ENCODE results near the gene MRGPRX2.

The MRGPRX2 gene

GRCh38 chr11:19060629-19061028 lies at the start of gene MRGPRX2:
Gene MRGPRX2, minus strand, starts transcription at chr11:19060717. Its CDS starts 4,315 bp downstream, at chr11:19056402.
- peak; percentile 14 for DNase-seq

DNA sequence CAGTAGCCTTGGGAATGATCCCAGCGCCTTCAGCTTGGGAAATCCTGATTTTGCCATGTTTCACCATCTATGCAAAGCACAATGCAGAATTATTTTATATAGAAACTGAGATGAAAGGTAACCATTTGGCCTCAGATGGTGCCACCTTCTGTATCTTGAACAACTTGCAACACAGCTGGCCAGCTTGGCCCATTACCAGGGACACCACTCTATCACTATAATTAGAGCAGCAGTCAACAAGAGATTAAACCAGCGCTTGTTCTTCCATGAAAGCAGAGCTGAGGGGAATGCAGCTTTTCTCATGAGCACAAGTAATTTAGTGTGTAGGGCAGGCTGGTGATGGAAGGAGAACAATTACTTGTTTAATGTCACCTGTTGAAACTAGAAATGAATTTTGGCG lies 49.8 kb upstream of the MRGPRX2 start:
- DNase-seq = no peak

DNA sequence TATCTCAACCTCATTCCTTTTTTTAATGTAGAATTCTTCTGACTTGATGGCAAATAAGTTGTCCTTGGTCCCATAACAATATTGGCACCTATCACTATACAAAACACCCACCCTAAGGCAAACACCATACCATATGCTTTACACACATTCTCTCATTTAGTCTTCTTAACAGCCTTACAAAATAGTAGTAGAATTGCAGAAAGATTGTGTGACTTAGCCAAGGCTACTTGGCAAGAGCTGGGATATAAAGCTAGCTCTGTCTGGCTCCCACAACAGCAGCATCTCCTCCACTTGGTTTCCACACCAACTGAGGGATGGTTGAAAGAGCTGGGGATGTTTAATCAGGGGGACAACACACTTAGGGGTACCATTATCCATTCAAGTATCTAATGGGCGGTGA lies 46.6 kb upstream of the MRGPRX2 start:
- no peak for DNase-seq

DNA sequence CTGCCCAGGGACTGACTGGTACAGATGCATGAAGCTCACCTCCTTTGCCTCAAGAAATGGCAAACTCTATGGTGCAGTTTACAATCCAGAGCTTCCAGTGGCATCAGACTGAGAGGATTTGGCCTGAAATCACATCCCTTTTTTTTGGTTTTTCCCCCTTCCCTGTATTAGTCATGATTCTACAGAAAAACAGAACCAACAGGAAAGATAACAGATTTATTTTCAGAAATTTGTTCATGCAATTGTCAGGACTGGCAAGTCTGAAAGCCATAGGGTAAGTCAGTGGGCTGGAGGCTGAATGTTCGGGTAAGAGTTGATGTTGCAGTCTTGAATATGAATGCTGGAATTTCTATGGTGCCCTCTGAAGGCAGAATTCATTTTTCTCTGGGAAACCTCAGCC lies 44.5 kb upstream of the MRGPRX2 start:
- DNase-seq = no peak

DNA sequence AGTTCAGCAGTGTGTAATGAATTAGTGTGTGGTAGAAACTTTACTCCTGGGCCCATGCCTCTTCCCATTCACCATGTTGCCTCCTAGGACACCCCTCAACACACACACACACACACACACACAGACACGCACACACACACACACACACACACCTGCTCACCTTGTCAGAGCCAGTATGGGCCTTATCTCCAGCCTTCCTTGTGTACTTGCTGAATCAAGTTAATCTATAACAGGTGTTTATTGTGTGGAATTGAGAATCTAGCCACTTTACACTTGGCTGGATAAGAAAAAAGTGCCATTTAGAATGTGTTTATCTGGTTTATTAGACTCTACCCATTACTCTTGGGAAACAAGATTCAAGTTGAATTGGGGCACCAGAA lies 42.0 kb upstream of the MRGPRX2 start:
- DNase-seq = no peak

DNA sequence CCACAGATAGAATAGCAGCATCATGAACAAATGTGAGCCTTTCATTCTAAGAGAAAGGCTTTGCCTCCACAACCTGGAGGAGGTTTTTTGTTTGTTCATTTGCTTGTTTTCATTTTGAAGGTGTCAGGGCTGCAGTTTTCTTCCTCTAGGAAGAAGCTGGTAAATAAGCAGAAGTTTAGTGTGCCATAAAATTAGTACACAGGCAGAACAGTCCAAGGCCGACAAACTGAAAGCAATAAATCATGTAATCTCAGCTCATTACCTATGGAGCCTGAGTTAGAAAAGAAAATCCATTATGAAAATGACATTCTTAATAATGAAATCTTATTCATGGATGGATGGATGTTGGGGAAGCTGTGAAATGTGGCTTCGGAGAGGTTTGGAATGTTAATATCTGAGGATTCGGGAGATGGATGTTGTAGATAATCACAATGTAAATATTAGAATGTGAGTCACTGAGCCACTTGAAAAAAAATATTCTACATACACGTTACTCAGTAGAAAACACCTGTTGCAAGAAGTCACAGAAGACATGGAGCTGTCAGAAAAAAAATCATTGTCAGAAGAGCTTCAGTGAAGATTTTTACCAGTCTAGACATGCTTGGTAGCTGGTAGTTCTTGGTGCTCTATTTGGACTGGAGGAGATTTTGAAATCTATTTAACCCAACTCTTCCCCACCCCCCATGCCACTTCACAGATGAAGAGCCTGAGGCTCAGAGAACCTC lies 41.4 kb upstream of the MRGPRX2 start:
- no peak for DNase-seq

GRCh38 chr11:19100885-19101284 lies 40.4 kb upstream of the MRGPRX2 start:
- DNase-seq = no peak

DNA sequence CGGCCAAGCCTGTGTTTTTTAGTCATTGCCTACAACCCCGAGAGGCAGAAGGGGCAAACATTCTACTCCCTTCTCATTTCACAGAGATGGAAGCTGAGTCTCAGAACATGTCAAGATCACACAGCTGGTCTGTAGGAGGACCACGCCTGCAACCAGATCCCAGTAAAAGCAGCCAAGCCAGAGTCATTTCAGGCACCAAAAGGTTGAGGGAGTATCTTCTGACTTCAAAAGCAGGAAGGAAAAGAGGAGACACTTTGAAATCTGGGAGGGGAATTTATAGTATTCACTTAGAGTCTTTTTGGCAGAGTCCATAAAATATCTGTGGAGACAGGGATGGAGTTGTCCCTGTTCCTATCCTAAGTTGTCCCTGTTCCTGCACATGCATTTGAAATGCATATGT lies 38.6 kb upstream of the MRGPRX2 start:
- no peak for DNase-seq

- no peak for DNase-seq
Observed at GRCh38 chr11:19094859-19095258, 34.3 kb upstream of the MRGPRX2 start.

GRCh38 chr11:19093976-19094375 lies 33.5 kb upstream of the MRGPRX2 start:
- no peak for DNase-seq

- no peak for DNase-seq
Observed at GRCh38 chr11:19092850-19093249, 32.3 kb upstream of the MRGPRX2 start.

DNA sequence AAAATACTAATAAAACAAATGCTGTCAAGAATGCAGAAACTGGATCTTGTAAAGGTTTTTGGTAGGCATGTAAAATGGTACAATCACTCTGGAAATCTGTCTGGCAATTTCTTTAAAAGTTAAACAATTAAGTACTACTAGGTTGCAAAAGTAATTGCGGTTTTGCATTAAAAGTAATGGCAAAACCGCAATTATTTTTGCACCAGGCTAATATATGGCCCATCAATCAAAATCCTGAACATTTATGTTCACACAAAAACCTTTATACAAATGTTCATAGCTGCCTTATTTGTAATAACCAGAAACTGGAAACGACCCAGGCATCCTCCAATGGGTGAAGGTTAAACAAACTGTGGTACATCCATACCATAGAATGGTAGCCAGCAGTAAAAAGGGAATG lies 31.8 kb upstream of the MRGPRX2 start:
- no peak for DNase-seq

DNA sequence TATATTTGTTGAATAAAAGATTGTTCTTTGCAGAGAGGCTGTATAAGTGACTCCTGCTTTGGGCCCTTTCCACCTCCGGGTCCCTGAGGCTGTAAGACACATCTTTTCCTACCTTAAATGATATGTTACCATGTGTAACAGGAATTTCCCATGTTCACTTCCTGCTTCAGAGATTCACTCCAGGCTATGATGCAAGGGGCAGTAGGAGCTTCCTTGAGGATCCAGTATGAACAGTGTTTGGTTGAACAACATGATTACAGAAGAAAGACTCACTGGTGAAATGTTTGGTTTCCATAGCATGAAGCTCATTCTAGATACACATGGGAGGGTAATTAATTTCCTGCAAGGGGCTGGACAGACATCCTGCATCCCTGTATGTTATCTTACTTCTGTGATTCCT lies 30.8 kb upstream of the MRGPRX2 start:
- DNase-seq = no peak

GRCh38 chr11:19089421-19089820 lies 28.9 kb upstream of the MRGPRX2 start:
- no peak for DNase-seq

- no peak for DNase-seq
Observed at GRCh38 chr11:19088791-19089190, 28.3 kb upstream of the MRGPRX2 start.

DNA sequence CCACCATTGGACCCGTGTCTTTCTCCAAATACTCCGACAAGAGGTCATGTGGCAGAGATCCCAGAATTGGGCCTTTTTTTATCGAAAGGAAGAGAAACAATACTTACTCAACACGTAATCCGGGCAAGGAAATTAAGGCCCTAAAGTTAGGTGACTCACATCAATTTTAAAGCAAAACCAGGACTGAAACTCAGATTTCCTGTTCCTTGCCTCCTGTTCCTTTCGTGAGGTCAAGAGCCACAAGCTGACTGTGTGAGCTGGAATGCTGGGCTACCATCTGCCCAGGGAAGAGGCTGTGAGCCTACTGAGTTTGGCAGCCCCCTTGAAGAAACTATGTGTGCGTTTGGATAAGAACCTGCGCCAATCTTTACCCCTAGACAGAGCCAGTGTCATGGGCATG lies 27.1 kb upstream of the MRGPRX2 start:
- no peak for DNase-seq

DNA sequence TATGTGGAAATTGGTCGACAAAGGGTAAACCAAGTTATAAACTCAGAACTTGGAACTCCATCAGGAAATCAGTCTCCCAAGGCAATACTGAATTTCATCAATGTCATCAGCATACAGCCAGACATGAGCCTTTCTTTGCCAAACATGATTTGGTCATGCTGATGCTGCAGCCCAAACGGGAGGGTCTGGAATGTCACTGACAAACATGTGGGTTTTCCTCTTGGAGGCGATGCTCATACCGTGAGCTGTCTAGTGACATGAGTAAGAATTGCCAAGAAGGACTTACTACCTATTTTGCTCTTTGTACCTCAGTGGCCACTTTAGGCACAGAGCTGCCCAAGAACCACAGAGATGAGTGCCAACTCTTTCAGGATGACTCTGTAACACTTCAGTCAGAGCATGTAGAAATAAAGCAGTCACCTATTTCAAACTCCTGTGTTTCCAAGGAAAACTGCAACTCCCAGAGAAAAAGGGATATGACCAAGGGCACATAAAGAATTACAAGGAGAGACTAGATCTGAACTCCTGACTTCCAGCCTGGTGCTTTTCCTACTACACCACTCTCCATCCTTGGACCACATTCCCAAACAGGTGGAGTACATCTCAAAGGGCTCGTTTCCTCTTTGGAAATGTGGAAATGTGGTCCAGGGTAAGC lies 24.3 kb upstream of the MRGPRX2 start:
- DNase-seq = no peak

DNA sequence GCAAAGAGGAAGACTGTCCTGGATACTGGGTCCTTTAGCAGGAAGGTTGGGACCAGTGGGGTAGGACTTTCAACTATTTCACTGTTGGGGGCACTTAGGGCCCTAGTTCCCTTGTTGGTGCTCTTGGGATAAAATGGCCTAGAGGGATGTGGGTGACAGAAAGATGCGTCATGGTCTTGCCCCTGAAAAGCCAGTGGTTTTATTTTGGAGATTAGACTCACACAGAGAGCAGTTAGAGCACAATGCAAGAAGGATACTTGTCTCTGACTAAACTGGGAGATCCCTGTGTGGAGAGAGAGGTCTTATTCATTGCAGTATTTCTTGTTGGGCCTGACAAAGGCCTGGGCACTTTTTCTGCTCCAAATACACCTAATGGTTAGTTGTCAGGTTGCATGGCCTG lies 22.6 kb upstream of the MRGPRX2 start:
- no peak for DNase-seq

- DNase-seq = no peak
Observed at GRCh38 chr11:19080579-19080993, 20.1 kb upstream of the MRGPRX2 start.

DNA sequence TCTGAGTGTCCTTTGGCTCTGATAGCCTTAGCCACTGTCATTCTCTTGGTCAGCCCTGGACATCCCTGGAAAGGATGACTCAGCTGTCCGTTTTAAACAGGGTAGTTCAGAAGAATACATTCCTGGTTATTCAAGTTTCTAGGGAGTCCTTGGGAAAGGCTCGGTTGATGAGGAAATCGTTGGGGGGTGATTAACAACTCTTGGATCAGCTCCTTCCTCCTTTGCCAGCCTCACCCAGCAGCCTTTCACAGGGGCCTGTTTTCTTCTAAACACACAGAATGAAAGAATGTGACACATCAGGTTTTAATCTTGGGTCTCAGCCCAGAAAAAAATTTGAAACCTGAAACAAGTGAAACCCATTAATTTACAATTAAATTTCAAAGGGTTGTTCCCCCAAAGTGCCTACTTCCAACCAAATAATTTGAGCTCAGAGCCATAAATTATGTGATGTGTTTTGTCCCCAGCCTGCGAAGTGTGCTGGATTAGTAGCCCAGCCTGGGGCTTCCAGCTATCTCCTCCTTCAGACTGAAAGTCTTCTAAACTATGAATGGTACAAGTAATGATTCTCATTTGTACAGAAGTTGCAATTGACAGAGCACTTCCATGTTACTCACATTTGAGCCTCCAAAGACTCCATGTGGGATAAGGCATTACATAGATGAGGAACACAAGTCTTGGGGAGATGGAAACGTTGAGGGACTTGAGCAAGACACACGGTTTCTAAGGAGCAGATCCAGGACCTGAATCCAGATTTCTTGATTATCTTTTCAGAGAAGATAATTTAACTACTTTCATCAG lies 19.3 kb upstream of the MRGPRX2 start:
- DNase-seq = no peak

DNA sequence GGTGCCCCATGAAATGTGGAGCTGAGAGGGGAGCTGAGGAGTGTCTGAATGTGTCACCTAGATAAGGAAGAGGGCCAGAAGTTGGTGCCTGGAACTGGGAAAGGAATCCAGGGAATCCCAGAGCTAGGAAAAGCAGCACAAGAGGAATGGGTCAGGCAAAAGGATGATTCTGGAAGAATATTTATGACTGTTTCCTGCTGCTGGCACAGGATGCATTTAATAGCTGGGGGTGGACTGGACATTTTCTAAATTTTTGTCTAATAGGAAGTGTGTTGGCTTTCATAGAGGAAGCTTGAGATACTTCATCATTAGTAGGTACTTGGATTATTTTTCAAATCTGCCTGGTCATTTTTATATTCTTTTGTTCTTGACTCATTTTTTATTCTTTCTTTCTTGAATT lies 17.4 kb upstream of the MRGPRX2 start:
- DNase-seq = no peak

DNA sequence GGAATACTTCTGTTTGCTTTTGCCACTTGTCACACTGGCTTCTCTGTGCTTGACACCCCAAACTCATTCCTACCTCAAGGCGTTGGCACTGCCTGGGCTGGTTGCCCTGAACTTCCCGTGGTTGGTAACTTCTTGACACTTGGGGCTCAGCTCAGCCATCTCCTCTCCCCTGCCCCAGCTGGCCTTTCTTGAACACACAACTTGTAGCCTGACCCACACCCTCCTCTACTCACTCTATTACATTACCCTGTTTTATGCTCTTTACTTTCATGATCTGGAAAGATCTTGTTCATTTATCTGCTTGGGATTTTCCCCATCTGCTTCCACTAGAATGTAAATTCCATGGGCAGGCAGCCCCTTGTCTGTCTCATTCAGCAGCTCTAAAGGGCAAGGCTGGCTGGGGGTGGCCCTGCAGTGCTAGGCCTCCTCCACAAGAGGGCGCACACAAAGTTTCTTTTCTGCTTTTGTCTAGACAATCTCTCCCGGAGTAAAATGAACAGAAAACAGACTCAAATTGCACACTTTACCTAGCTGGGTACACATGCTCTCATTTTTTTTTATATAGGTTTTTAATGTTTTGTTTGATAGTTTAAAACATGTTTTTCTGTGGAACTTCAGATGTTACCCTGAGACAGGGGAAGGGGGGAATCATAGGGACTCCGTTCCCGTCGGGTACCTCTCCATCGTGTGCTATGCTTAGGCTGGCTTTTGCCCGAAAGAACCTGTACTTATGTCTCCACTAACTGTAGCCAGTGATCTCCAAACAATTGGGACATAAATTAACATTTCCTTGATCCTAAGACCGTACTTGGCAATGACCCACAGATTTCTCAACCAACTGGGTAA lies 16.4 kb upstream of the MRGPRX2 start:
- peak; percentile 56 for DNase-seq

GRCh38 chr11:19075636-19076035 lies 15.1 kb upstream of the MRGPRX2 start:
- DNase-seq = no peak

All from CD4-positive, alpha-beta T cell treated with Interleukin-12 subunit alpha and Interleukin-12 subunit beta, for 1 hour (primary cell).